Measurements from ENCODE around the gene ASB4. TPM values are rescaled to one million over a fixed set of nuclear protein-coding genes. Genes with fewer than 3 reads are reported as not detected.
A peak's percentile ranks its signal among the peaks of the same experiment; 100 is the strongest.
"Not testable (repeated sequence)": the region's sequence is repeated elsewhere in the genome, so short reads cannot be mapped to it uniquely, and the experiment has no call there.

The ASB4 gene
- polyA plus RNA-seq, 3 donors from 2014 or later = not detected

DNA sequence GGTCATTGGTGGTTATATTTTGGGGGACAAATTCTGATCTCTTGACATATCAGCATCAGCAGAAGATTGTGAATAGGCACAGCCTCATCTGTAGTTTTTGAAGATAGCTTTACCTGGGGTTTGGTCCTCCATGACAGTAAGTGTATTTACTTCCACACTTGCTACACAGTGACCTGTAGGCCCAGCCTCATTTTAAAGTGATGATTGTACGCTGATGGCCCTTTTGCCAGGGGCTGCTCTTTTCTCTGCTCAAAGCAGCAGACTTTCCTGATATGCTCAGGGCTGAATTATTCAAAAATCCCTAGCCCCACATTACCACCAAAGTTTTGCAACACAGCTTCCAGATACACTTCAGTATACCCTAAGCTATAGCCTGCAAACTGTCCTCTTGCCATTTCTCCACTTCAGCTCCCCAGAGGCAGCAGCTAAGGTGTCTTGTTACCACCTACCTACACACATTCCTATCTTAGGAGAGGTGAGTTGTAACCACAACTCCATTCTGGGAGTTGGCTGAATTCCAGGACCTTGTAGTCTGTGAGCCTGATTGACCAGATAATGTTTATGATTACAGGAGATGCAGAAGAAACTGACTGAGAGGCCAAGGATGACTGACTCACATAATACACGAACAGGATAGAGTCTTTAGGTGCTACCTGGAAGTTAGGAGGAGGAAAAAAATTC, 6.0 kb downstream of the ASB4 start:
- no peak for DNase-seq
- Mint-ChIP-seq H3K4me1 (no peaks in the 10 kb centered on the region), H3K27ac (no peak overlapping the region), H3K4me3 (no peak overlapping the region), H3K27me3 (ENCODE audit: low read depth in 3 of 3) (peaks cover 0 to 1% (median 0%) of the 10 kb centered on the region in 3 donors), H3K36me3 (no peaks in the 10 kb centered on the region), H3K9me3 (no peaks in the 10 kb centered on the region)

DNA sequence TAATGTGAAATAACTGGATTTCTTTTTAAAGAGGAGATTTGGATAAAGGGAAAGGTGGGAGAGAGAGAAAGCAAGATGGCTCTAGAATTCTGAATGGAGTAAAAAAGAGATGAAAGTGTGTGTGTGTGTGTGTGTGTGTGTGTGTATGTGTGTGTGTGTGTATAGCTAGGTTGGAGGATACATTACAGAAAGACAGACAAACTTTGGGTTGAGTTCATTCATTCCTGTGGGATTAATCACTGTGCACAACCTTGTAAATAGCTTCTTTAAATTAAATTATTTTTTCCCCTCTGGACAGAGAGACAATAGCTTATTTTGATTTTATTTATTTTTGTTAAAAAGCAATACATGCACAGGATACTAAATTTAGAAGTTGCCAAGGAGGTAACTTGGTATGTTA, 7.5 kb downstream of the ASB4 start:
- Mint-ChIP-seq H3K9me3 (no peaks in the 10 kb centered on the region), H3K27ac (no peak overlapping the region), H3K27me3 (ENCODE audit: low read depth in 3 of 3) (peaks cover 0 to 1% (median 0%) of the 10 kb centered on the region in 3 donors), H3K36me3 (no peaks in the 10 kb centered on the region), H3K4me3 (no peak overlapping the region), H3K4me1 (no peaks in the 10 kb centered on the region)
- no peak for DNase-seq

DNA sequence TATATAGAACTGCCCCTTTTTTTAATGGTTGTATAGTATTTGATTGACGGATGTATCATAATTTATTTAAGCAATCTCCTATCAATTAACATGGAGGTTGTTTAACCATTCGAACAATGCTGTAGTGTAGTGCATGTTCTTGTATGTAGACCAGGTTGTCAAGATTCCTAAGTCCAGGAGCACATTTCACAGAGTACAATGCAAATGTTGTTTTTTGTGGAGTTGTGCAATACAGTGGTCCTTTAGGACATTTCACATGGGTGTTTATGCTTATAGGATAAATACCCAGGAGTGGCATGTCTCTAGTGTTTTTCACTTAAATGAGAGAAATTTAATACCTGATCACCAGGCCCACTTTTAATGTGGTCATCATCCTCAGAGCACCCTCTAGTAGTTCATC, 8.1 kb downstream of the ASB4 start:
- DNase-seq = no peak
- Mint-ChIP-seq H3K36me3 (no peaks in the 10 kb centered on the region), H3K27ac (no peak overlapping the region), H3K4me3 (no peak overlapping the region), H3K4me1 (no peaks in the 10 kb centered on the region), H3K27me3 (ENCODE audit: low read depth in 3 of 3) (peaks cover 0 to 1% (median 0%) of the 10 kb centered on the region in 3 donors), H3K9me3 (no peaks in the 10 kb centered on the region)

DNA sequence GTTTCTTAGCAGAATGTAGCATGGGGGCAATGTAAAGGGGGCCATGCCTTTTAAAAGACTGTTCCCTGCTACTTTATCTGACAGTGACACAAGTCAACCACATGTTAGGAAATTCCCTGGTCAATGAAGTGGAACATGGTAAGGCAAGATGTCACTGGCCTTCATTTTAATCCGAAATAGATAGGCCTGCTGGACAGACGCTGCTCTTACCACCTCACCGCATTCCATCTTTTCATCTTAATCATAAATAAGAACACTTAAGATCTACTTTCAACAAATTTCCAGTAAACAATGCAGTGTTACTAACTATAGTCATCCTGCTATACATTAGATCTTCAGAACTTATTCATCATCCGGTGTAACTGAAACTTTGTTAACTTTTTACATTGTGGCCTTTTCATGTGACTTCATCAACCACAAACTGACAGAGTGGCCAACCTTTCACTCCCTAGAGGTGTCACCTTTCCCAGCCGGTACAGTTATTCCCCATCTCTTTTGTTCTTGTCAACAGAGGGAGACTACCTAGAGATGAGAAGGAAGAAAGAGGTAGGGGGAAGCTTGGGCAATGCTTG, 15.6 kb downstream of the ASB4 start:
- no peaks in the 10 kb centered on the region for H3K36me3 Mint-ChIP-seq
- peak; percentile 17 to 41 (median 38) for DNase-seq
- H3K4me3 Mint-ChIP-seq = peak overlapping the region in 4 of 5 donors; percentile 16 to 74 (median 56)
- peaks cover 16 to 27% of the 10 kb centered on the region in 2 donors for H3K4me1 Mint-ChIP-seq
- H3K9me3 Mint-ChIP-seq = no peaks in the 10 kb centered on the region
- H3K27me3 Mint-ChIP-seq (ENCODE audit: low read depth in 3 of 3) = peaks cover 0 to 1% (median 0%) of the 10 kb centered on the region in 3 donors
- H3K27ac Mint-ChIP-seq = peak overlapping the region; percentile 42 to 77 (median 61)

DNA sequence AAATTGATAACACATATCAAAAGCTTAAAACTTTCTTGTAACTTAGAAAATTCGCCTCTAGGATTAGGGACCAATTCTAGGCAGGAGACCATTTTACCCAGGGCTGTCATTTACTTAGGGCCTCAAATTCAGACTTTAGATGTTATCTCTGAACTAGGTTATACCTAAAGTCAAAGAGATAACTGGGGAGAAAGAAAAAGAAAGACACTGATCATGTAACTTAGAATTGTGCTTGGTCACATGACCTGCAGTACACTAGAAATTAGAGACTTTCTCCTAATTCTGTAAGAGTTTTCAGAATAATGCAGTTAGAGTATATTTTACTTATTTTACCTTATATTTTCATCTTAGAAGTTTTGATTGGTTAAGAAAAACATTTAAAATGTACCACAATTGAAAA, 16.7 kb downstream of the ASB4 start:
- no peak overlapping the region for H3K27ac Mint-ChIP-seq
- H3K36me3 Mint-ChIP-seq = no peaks in the 10 kb centered on the region
- H3K4me3 Mint-ChIP-seq = no peak overlapping the region
- no peaks in the 10 kb centered on the region for H3K9me3 Mint-ChIP-seq
- H3K4me1 Mint-ChIP-seq = peaks cover 16 to 27% of the 10 kb centered on the region in 2 donors
- no peaks in the 10 kb centered on the region for H3K27me3 Mint-ChIP-seq (ENCODE audit: low read depth in 3 of 3)
- no peak for DNase-seq

DNA sequence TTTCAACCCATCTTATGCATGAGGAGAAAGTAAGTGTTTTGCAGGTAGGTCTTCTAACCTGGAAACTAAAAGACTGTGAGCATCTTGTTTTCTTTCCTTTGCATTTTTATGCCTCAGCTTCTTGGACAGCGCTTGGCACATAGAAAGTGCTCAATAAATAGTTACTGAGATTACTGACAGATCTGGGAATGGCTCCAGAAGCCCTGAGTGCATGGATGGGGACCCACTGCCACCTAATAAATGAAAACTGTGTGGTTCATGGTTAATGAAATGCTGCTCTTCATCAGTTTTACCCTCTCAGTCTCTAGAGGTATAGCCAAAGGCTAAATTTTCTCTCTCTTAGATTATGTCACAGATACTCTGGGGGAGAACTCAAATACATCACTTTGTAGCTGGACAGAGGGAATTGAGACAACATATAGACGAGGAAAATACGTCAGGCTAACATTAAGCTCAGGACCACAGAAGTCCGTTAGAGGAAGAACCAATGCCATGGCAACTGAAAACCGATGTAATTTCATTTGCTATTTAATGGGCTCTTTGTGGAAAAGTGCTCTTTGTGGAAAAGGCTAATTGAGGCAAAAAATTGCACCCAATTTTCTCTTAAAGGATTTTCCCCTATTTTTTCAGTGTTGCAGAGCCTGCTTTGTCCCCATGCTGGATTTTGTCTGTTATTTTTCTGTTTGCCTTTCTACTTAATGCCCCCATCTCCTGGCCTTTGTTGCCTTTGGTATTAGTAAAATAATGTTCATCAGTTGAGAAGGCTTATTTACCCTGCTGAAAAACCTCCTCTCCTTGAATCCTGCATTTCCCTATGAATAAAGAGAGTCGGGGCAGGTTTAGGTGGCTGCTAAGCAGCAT, 17.8 kb downstream of the ASB4 start:
- H3K36me3 Mint-ChIP-seq = no peaks in the 10 kb centered on the region
- no peak overlapping the region for H3K4me3 Mint-ChIP-seq
- H3K27ac Mint-ChIP-seq = no peak overlapping the region
- no peaks in the 10 kb centered on the region for H3K27me3 Mint-ChIP-seq (ENCODE audit: low read depth in 3 of 3)
- H3K4me1 Mint-ChIP-seq = peaks cover 16 to 27% of the 10 kb centered on the region in 2 donors
- no peaks in the 10 kb centered on the region for H3K9me3 Mint-ChIP-seq
- no peak for DNase-seq

DNA sequence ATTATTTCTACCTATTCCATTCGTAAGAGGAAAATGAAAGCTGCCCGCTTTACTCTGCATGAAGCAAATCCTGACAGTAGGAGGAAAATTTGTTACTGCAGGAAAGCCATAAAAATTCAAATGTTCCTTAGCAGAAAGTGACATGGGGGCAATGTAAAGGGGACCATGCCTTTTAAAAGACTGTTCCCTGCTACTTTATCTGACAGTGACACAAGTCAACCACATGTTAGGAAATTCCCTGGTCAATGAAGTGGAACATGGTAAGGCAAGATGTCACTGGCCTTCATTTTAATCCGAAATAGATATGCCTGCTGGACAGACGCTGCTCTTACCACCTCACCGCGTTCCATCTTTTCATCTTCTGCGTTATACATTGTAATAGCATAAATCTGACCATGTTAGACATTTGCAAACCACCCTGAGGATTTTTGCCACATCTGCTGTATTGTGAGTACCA, 18.4 kb downstream of the ASB4 start:
- not testable (repeated sequence) for H3K9me3 Mint-ChIP-seq; H3K4me3 Mint-ChIP-seq; H3K36me3 Mint-ChIP-seq; H3K27ac Mint-ChIP-seq; DNase-seq; H3K27me3 Mint-ChIP-seq (ENCODE audit: low read depth in 3 of 3)
- peaks cover 16 to 24% of the 10 kb centered on the region in 2 donors for H3K4me1 Mint-ChIP-seq

DNA sequence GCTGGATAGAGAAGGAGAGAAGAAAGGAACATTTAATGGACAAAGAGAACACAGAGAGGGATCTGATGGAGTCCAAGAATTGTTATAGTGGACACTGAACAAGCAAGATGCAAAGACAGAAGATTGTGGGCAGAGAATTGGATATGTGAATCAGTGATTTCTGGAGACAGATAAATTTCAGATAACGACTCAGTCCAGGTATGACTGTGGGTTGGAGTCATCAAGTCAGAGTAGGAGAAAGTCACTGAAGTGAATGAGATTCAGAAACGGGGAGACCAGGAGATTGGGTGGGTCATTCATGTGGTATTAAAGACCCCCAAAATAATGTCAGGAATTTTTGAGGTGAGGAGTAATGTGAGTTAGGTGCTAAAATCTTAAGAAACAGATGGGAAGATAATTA, 23.0 kb downstream of the ASB4 start:
- Mint-ChIP-seq H3K36me3 (no peaks in the 10 kb centered on the region), H3K4me3 (no peak overlapping the region), H3K4me1 (peaks cover 0 to 2% of the 10 kb centered on the region in 2 donors), H3K27me3 (ENCODE audit: low read depth in 3 of 3) (no peaks in the 10 kb centered on the region), H3K9me3 (no peaks in the 10 kb centered on the region), H3K27ac (no peak overlapping the region)
- no peak for DNase-seq

DNA sequence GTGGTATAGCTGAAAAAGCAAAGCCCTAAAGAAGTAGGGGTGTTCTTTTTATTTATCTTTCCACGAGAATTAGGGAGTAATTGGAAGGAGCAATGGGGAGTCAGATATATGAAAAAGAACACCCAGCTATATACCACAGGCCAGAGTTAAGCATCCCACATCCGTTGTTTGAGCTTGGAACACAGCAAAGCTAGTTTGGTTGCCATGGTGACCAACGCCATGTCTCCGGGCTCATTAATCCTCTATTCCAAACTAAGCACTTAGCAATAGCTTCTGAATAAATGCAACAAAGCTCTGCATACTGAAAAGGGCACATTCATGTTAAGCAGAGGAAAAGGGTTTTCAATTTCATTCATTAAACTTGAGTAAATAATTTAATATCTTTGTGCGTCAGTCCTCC, 23.5 kb downstream of the ASB4 start:
- Mint-ChIP-seq H3K27me3 (ENCODE audit: low read depth in 3 of 3) (no peaks in the 10 kb centered on the region), H3K4me3 (no peak overlapping the region), H3K4me1 (peaks cover 0 to 2% of the 10 kb centered on the region in 2 donors), H3K9me3 (no peaks in the 10 kb centered on the region), H3K27ac (no peak overlapping the region), H3K36me3 (no peaks in the 10 kb centered on the region)
- DNase-seq = peak; percentile 24 to 36 (median 34)

DNA sequence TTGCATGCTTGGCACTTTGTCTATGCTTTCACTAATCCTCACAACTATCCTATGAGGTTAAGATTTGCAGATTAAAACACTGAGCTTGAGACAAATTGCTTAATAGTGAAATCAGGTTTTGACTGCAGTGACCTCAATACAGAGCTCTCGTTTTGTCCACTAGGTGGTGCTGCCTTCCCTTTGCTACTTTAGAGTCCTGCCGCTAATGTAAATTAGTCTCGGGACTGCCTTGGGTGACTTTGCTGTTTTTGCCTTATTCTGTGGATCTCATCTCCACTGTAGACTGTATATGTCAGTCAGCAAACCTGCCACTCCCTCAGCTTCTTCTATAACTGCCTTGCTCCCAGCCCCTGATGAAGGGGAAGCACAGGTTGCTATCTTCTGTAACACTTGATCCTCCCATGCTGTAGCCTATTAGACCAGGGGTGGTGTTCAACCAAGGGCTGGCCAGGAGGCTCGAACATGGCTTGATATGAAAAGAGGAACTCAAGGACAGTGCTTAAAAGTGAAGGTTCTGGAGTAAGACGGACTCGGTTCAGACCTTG, 26.0 kb downstream of the ASB4 start:
- peaks cover 0 to 3% (median 2%) of the 10 kb centered on the region in 3 donors for H3K27me3 Mint-ChIP-seq (ENCODE audit: low read depth in 3 of 3)
- peaks cover 0 to 2% of the 10 kb centered on the region in 2 donors for H3K4me1 Mint-ChIP-seq
- no peak overlapping the region for H3K4me3 Mint-ChIP-seq
- peak; percentile 51 to 58 (median 53) for DNase-seq
- peak overlapping the region in 1 of 6 donors; percentile 23 for H3K27ac Mint-ChIP-seq
- H3K9me3 Mint-ChIP-seq = no peaks in the 10 kb centered on the region
- H3K36me3 Mint-ChIP-seq = no peaks in the 10 kb centered on the region

DNA sequence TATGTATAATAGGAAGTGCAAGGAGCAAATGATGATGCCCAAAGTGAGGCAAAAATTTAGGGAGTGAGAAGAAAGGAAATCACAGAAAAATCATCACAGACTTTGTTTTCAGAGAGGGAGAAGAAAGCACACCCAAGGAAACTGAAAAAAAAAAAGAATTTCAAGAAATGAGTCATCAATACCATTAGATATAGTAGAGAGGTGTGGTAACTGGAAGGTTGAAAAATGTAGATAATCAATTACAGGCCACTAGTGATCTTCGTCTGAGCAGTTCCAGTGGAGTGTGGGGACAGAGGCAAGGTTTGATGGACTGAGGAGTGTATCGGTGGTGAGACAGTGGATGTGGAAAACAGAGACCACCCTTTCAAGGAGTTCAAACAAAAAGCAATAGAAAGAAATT, 31.7 kb downstream of the ASB4 start:
- Mint-ChIP-seq H3K9me3 (no peaks in the 10 kb centered on the region), H3K27me3 (ENCODE audit: low read depth in 3 of 3) (peaks cover 0 to 3% (median 2%) of the 10 kb centered on the region in 3 donors), H3K27ac (no peak overlapping the region), H3K4me1 (no peaks in the 10 kb centered on the region), H3K36me3 (no peaks in the 10 kb centered on the region), H3K4me3 (no peak overlapping the region)
- DNase-seq = no peak

DNA sequence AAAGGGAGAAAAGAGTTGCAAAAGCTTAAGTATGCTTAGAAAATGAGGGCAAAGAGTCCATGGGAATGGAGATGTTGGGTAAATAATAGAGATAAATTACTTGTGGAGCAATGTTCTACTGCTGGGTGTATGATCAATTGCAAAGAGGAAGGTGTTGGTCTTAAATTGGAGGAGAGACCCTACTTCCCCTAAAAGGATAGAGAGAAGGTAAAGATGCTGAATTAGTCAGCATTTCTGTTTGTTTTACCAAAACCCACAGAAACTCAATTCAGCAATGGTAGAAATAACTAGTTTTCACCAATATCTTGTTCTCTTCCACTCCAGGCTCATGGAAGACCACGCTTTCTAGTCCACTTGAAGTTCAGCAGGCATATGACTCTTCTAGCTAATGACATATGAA, 32.1 kb downstream of the ASB4 start:
- Mint-ChIP-seq H3K4me3 (no peak overlapping the region), H3K27ac (no peak overlapping the region), H3K9me3 (no peaks in the 10 kb centered on the region), H3K4me1 (no peaks in the 10 kb centered on the region), H3K27me3 (ENCODE audit: low read depth in 3 of 3) (peaks cover 0 to 3% (median 2%) of the 10 kb centered on the region in 3 donors), H3K36me3 (no peaks in the 10 kb centered on the region)
- no peak for DNase-seq

DNA sequence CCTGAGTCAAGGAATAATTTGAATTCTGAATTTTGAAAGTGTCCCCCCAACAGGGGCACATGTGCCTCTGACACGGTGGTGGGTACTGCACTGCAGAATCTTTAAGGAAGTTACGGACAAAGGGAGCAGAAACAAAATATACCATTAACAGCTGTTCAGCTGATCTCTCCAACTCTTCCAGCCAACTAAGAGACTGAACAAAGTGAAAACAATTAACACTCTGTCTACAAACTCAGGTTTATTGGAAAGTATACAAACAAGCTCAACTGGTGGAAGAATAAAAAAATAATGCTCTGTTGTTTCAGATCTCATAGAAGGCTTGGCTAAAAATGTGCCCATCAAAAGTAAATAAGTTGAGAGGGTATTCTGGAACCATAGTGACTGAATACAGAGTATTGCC, 34.4 kb downstream of the ASB4 start:
- Mint-ChIP-seq H3K27me3 (ENCODE audit: low read depth in 3 of 3) (peaks cover 0 to 3% (median 2%) of the 10 kb centered on the region in 3 donors), H3K4me1 (no peaks in the 10 kb centered on the region), H3K36me3 (no peaks in the 10 kb centered on the region), H3K4me3 (no peak overlapping the region), H3K9me3 (no peaks in the 10 kb centered on the region), H3K27ac (no peak overlapping the region)
- no peak for DNase-seq

DNA sequence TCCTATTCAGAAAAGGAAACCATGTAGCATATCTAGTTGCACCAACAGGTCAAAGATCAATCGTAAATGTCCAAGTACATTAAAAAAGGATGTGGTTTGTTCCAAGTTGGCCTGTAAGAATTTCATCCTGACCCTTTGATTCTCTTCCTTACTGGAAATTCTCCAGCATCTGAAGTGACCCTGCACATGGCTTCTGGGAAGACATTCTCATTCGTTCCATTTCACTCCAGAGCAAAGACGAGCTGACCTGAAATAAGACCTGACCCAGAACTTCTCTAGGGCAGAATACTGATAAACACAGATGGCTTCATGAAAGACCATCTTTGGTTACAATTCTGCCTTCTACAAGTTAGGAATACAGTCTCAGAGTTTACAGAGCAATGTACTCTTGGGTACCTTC, 39.8 kb downstream of the ASB4 start:
- H3K4me3 Mint-ChIP-seq = no peak overlapping the region
- H3K27ac Mint-ChIP-seq = no peak overlapping the region
- H3K9me3 Mint-ChIP-seq = no peaks in the 10 kb centered on the region
- no peaks in the 10 kb centered on the region for H3K36me3 Mint-ChIP-seq
- H3K27me3 Mint-ChIP-seq (ENCODE audit: low read depth in 3 of 3) = peaks cover 0 to 3% (median 2%) of the 10 kb centered on the region in 3 donors
- no peak for DNase-seq
- H3K4me1 Mint-ChIP-seq = no peaks in the 10 kb centered on the region

Measured in immature natural killer cell (primary cell).